Caco-2 (cell line): ENCODE data around the gene OR2T6. TPM values are rescaled to one million over a fixed set of nuclear protein-coding genes. Genes with fewer than 3 reads are reported as not detected.

Experiments used
- BruUV-seq: library from RNA; stranded (reverse); fragments of 400-500 nt; replicated peaks from 2 replicates; lab custom pipeline; 2021; lab: Mats Ljungman, UMichigan
- CTCF ChIA-PET: fragments of 300-600 bp; sonication (Branson Sonifier 250); formaldehyde crosslinking; loops from one replicate; lab custom pipeline; 2022; ENCODE audit warnings: antibody characterized with exemption; lab: Charles Lee
- POLR2A ChIA-PET: fragments of 300-600 bp; sonication (Branson Sonifier 250); formaldehyde crosslinking; loops from one replicate; lab custom pipeline; 2022; ENCODE audit warnings: antibody characterized with exemption; lab: Charles Lee
- DNase-seq, 2 experiments: peaks; one replicate each; pipeline versions ENCODE4 v3.0.0 to v3.0.0-alpha.2; 2020 to 2022
- H3K27me3 ChIP-seq: replicated peaks from 2 replicates; pipeline ENCODE4 v1.6.0; 2011; ENCODE audit warnings: low read length; ENCODE audit not compliant: control insufficient read depth, insufficient read depth
- H3K36me3 ChIP-seq: 2 replicates; pipeline ENCODE4 v1.5.1; 2011; ENCODE audit warnings: low read length; ENCODE audit not compliant: control insufficient read depth, insufficient read depth
- H3K4me1 ChIP-seq: fragments of 250-450 bp; sonication (Bioruptor Pico); 2 replicates; pipeline ENCODE4 v1.5.1; 2020; ENCODE audit warnings: mild to moderate bottlenecking
- H3K4me3 ChIP-seq: 2 replicates; pipeline ENCODE4 v1.5.1; 2011; ENCODE audit warnings: low read depth, mild to moderate bottlenecking, control low read depth, low read length
- H3K9me3 ChIP-seq: fragments of 250-450 bp; sonication (Bioruptor Pico); 2 replicates; pipeline ENCODE4 v1.5.1; 2020; ENCODE audit warnings: mild to moderate bottlenecking, moderate library complexity
- H3K27ac Mint-ChIP-seq: one replicate; pipeline ENCODE4 v1.8.0; 2022; ENCODE audit warnings: mixed read lengths; ENCODE audit not compliant: unreplicated experiment
- H3K27me3 Mint-ChIP-seq: one replicate; pipeline ENCODE4 v1.8.0; 2022; ENCODE audit warnings: mixed read lengths; ENCODE audit not compliant: insufficient read depth, unreplicated experiment
- H3K36me3 Mint-ChIP-seq: one replicate; pipeline ENCODE4 v1.8.0; 2022; ENCODE audit warnings: mild to moderate bottlenecking, mixed read lengths; ENCODE audit not compliant: insufficient read depth, unreplicated experiment
- H3K4me1 Mint-ChIP-seq: one replicate; pipeline ENCODE4 v1.8.0; 2022; ENCODE audit warnings: low read depth, mixed read lengths; ENCODE audit not compliant: unreplicated experiment
- H3K4me3 Mint-ChIP-seq: one replicate; pipeline ENCODE4 v1.8.0; 2022; ENCODE audit warnings: mild to moderate bottlenecking, moderate library complexity, mixed read lengths; ENCODE audit not compliant: unreplicated experiment
- H3K9me3 Mint-ChIP-seq: one replicate; pipeline ENCODE4 v1.8.0; 2022; ENCODE audit warnings: mixed read lengths; ENCODE audit not compliant: unreplicated experiment
- CTCF ChIP-seq, 2 experiments: fragments of 200-600 bp in 1 of 2; IDR thresholded peaks; 1 replicate in 1 of 2; 2 replicates in 1 of 2; pipeline versions ENCODE4 v1.5.1 to v1.8.0; 2011 to 2022; ENCODE audit warnings: antibody characterized with exemption in 1 of 2, control low read depth in 1 of 2, inconsistent platforms in 1 of 2, low read depth in 1 of 2, low read length in 1 of 2, mild to moderate bottlenecking in 1 of 2, moderate library complexity in 1 of 2; ENCODE audit not compliant: insufficient read depth in 1 of 2, severe bottlenecking in 1 of 2, unreplicated experiment in 1 of 2
- intact Hi-C: fragments of 100-400 bp; cut with micrococcal nuclease; formaldehyde crosslinking; loops from one replicate; pipeline ENCODE4 v1.10.0; 2022; ENCODE audit not compliant: unreplicated experiment
- total RNA-seq: library from RNA; stranded (reverse); gene quantifications from 2 replicates; pipeline ENCODE4 v1.2.3, GENCODE V29; 2022

Gene OR2T6
- total RNA-seq, 1 experiment from 2014 or later: not detected

DNA sequence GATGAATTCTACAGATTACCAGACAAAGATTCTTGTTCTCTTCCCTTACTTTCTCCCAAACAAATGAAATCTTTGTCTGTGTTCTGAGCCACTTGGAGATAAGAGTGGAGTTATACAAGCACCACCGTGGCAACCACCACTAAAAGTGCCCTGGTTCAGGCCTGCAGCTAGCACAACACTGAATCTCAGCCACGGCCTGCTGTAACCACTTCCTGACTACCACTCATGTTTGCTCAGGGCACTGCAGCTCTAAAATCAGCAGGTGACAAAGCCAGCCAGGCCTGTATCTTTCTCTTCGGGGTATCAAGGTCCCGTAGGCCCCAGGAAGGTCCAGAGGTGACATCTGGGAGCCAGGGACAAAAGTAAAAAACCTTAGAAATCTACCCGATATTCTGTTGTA lies 3.2 kb upstream of the OR2T6 start:
- Mint-ChIP-seq H3K9me3 (peaks cover 14% of the 10 kb centered on the region), H3K4me3 (no peak overlapping the region), H3K27me3 (no peaks in the 10 kb centered on the region), H3K27ac (no peak overlapping the region), H3K36me3 (no peaks in the 10 kb centered on the region), H3K4me1 (no peaks in the 10 kb centered on the region)
- no peaks in the 10 kb centered on the region for H3K36me3 ChIP-seq
- H3K4me3 ChIP-seq: no peak overlapping the region
- H3K9me3 ChIP-seq: no peaks in the 10 kb centered on the region
- POLR2A ChIA-PET: no interaction called here
- CTCF ChIA-PET: no interaction called here
- no TSS peak for BruUV-seq
- intact Hi-C loops: no loop called here
- no peaks in the 10 kb centered on the region for H3K4me1 ChIP-seq
- H3K27me3 ChIP-seq: no peaks in the 10 kb centered on the region
- no peak for TF ChIP-seq CTCF (IDR thresholded peaks at IDR 0.05; ENCODE audit: insufficient read depth in 1 of 2, low read depth in 1 of 2, low read length in 1 of 2, severe bottlenecking in 1 of 2, unreplicated experiment in 1 of 2)
- DNase-seq: no peak

GRCh38 chr1:248373761-248374160 lies 1.8 kb upstream of the OR2T6 start:
- H3K36me3 ChIP-seq: no peaks in the 10 kb centered on the region
- ChIA-PET CTCF (no interaction called here), POLR2A (no interaction called here)
- no peaks in the 10 kb centered on the region for H3K4me1 Mint-ChIP-seq
- no peak overlapping the region for H3K4me3 ChIP-seq
- BruUV-seq: no TSS peak
- no peak overlapping the region for H3K4me3 Mint-ChIP-seq
- H3K27me3 Mint-ChIP-seq: no peaks in the 10 kb centered on the region
- no peak for TF ChIP-seq CTCF (IDR thresholded peaks at IDR 0.05; ENCODE audit: insufficient read depth in 1 of 2, low read depth in 1 of 2, low read length in 1 of 2, severe bottlenecking in 1 of 2, unreplicated experiment in 1 of 2)
- intact Hi-C loops: no loop called here
- no peaks in the 10 kb centered on the region for H3K36me3 Mint-ChIP-seq
- H3K4me1 ChIP-seq: no peaks in the 10 kb centered on the region
- H3K9me3 ChIP-seq: no peaks in the 10 kb centered on the region
- H3K27ac Mint-ChIP-seq: no peak overlapping the region
- H3K27me3 ChIP-seq: no peaks in the 10 kb centered on the region
- H3K9me3 Mint-ChIP-seq: peaks cover 14% of the 10 kb centered on the region
- DNase-seq: no peak

DNA sequence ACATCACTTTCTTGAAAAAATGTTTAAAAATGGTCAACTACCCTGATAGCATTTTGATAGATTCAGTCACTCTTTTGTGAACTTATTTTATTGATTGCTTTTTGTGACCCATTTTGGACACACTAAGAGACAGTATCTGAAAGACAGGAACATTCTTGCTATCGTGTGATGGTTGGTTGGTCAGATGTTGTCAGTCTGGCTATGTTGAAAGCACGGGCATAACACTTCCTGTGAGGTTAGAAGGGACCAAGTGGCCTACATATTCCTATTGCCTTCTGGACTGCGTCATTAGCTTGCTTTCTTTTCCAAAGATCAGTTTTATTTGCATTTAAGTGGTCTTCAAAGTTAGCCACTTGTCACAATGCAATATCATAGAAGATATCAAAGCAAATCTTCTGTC lies 1.4 kb downstream of the OR2T6 start:
- CTCF ChIA-PET: no interaction called here
- Mint-ChIP-seq H3K4me3 (no peak overlapping the region), H3K27me3 (no peaks in the 10 kb centered on the region), H3K9me3 (peaks cover 8% of the 10 kb centered on the region), H3K36me3 (no peaks in the 10 kb centered on the region), H3K27ac (no peak overlapping the region), H3K4me1 (no peaks in the 10 kb centered on the region)
- Histone ChIP-seq H3K36me3 (no peaks in the 10 kb centered on the region), H3K27me3 (no peaks in the 10 kb centered on the region), H3K4me3 (no peak overlapping the region), H3K4me1 (no peaks in the 10 kb centered on the region), H3K9me3 (no peaks in the 10 kb centered on the region)
- BruUV-seq: no TSS peak
- POLR2A ChIA-PET: no interaction called here
- no peak for DNase-seq
- no peak for TF ChIP-seq CTCF (IDR thresholded peaks at IDR 0.05; ENCODE audit: insufficient read depth in 1 of 2, low read depth in 1 of 2, low read length in 1 of 2, severe bottlenecking in 1 of 2, unreplicated experiment in 1 of 2)
- intact Hi-C loops: no loop called here
